ENCODE measurements around the gene IRX3.

Gene IRX3

GRCh38 chr16:54275956-54276355 lies 10.6 kb downstream of the IRX3 start:
- DNase-seq (ENCODE audit: low read depth in 2 of 2) = no peak
- no peak for TF ChIP-seq CTCF (IDR thresholded peaks at IDR 0.05; ENCODE audit: low read depth, low read length)
- H3K4me3 ChIP-seq (replicated peaks in 1 of 2; ENCODE audit: low read depth in 2 of 2, low read length in 2 of 2) = no peak overlapping the region

DNA sequence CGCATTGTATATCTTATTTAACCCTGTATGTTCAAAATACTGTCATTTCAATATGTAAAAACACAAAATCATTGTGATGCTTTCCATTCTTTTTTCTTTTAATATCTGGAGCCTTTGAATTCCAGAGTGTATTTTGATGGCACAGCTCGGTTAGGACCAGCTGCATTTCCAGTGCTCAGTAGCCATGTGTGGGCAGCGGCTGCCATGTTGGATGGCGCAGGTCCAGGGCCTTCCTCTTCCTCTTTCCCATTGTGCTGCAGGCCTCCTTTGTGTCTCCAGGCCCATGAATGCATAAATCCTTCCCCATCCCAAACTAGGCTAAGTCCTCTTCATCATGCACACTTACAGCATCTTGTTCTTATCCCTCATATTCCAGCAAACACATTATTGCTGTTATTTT lies 13.0 kb downstream of the IRX3 start:
- DNase-seq (ENCODE audit: low read depth in 2 of 2) = no peak
- H3K4me3 ChIP-seq (replicated peaks in 1 of 2; ENCODE audit: low read depth in 2 of 2, low read length in 2 of 2) = no peak overlapping the region
- no peak for TF ChIP-seq CTCF (IDR thresholded peaks at IDR 0.05; ENCODE audit: low read depth, low read length)

DNA sequence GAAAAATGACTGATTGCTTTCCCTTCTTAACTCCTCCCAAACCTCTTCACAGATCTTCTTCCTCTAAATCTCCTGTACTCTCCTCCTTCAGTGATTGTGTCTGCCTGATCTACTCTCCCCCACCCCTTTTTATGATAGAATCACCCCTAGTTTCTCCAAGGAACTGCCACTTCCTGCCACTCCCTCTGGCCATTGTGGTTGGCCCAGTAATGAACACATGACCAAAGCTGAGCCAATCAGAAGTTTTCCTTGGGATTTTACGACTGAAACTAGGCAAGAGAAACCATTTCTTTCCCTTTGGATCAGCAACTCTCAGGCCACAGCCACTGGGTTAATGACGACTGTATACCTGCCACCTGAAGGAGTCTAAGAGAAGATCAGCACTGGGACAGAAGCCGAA lies 15.9 kb downstream of the IRX3 start:
- no peak overlapping the region for H3K4me3 ChIP-seq (replicated peaks in 1 of 2; ENCODE audit: low read depth in 2 of 2, low read length in 2 of 2)
- TF ChIP-seq CTCF (IDR thresholded peaks at IDR 0.05; ENCODE audit: low read depth, low read length) = no peak
- no peak for DNase-seq (ENCODE audit: low read depth in 2 of 2)

- no peak overlapping the region for H3K4me3 ChIP-seq (replicated peaks in 1 of 2; ENCODE audit: low read depth in 2 of 2, low read length in 2 of 2)
- DNase-seq (ENCODE audit: low read depth in 2 of 2) = no peak
- TF ChIP-seq CTCF (IDR thresholded peaks at IDR 0.05; ENCODE audit: low read depth, low read length) = no peak
These were observed 17.1 kb downstream of the IRX3 start for GRCh38 chr16:54269461-54269860.

DNA sequence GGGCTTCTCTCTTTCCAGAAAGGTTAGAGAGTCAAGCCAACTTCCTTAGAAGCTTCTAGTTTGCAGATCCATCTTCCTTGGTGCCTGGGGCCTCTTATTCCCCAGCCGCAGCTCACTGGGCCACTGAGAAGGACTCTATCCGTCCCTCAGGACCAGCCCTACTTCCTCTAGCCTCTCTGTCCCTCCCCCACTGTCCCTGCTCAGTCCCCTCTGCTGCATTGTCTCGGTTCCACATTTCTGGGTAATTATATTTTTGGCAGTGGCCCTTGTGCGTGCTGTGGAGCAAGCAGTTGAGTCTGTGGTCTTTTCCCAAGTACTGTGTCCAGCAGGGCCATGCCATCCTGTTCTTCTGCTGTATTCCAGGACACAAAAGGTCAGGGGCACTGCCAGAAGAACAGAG lies 17.8 kb downstream of the IRX3 start:
- no peak for TF ChIP-seq CTCF (IDR thresholded peaks at IDR 0.05; ENCODE audit: low read depth, low read length)
- no peak for DNase-seq (ENCODE audit: low read depth in 2 of 2)

DNA sequence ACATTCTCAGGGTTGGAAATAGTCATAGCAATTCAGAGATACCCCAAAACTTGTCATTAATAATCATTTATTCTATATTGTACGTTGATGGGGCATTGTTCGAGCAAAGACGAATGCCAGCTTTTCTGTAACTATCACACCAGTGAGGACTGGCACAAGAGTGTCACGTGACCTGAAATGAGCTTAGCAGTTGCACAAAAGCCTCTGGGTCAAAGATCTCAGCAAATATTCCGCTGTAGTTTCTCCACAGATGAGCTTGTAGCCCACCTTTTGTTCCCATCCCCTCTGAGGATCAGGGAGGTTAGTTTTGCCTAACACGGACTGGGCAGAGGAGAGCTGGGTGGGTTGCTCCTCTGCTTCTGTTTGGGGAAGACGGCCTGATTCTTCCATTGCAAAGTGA lies 18.2 kb downstream of the IRX3 start:
- no peak overlapping the region for H3K4me3 ChIP-seq (replicated peaks in 1 of 2; ENCODE audit: low read depth in 2 of 2, low read length in 2 of 2)
- no peak for DNase-seq (ENCODE audit: low read depth in 2 of 2)
- TF ChIP-seq CTCF (IDR thresholded peaks at IDR 0.05; ENCODE audit: low read depth, low read length) = no peak

More for the DNA sequence above, 17.8 kb downstream of the IRX3 start:
- H3K4me3 ChIP-seq (replicated peaks in 1 of 2; ENCODE audit: low read depth in 2 of 2, low read length in 2 of 2) = no peak overlapping the region

DNA sequence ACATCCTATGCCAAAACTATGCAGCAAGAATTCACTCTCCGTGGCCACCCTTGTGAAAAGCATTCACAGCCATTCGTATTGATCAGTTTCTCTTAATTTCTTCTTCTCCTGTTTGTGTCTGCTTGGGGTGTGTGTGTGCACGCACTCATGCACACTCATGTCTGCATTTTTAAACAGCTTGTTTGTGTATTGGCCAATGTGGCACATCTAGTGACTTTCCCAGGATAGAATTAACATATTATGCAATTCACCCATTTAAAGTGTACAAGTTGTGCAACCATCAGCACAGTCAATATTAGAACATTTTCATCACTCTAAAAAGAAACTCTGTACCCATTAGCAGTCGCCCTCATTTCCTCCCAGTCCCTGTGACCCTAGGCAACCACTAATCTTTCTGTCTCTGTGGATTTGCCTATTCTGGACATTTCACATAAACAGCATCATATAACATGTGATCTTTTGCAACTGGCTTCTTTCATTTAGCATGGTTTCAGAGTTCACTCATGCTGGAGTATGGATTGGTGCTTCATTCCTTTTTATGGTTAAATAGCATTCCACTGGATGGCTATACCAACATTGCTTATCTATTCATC lies 20.1 kb downstream of the IRX3 start:
- H3K4me3 ChIP-seq (replicated peaks in 1 of 2; ENCODE audit: low read depth in 2 of 2, low read length in 2 of 2) = no peak overlapping the region
- no peak for TF ChIP-seq CTCF (IDR thresholded peaks at IDR 0.05; ENCODE audit: low read depth, low read length)
- DNase-seq (ENCODE audit: low read depth in 2 of 2) = peak; percentile 46 to 73

Measured in cardiac fibroblast (primary cell).